ENCODE data around the gene NRTN.

DNA sequence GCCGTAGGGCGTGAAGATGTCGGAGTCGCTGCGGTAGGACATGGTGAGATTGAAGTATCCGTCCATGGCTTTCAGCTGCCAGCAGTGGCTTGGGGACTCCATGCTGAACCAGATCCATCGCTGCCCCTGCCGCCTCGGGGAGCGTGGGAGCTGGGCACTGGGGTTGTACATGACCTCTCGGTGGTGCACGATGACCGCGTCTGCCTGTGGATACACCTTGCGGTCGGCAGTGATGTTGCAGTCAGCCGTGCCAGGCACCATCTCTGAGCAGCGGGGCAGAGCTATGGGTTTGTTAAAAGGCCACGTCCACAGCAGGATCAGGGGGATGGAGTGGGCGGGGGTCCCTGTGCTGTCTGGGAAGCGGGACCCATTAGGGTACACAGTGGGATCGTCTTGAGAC lies 27.2 kb downstream of the NRTN start:
- TF ChIP-seq HNF4G (IDR thresholded peaks at IDR 0.05) (no peak), YY1 (IDR thresholded peaks at IDR 0.05) (no peak), HNF4A (conservative IDR thresholded peaks at IDR 0.05) (no peak), JUND (IDR thresholded peaks at IDR 0.05) (no peak), RAD21 (IDR thresholded peaks at IDR 0.05) (no peak), SP1 (IDR thresholded peaks at IDR 0.05) (no peak), GABPA (IDR thresholded peaks at IDR 0.05 in 1 of 2, conservative IDR thresholded peaks at IDR 0.05 in 1 of 2) (no peak), FOXA2 (IDR thresholded peaks at IDR 0.05) (no peak), TAF1 (conservative IDR thresholded peaks at IDR 0.05) (no peak)
- TF ChIP-seq, protein P1, sequence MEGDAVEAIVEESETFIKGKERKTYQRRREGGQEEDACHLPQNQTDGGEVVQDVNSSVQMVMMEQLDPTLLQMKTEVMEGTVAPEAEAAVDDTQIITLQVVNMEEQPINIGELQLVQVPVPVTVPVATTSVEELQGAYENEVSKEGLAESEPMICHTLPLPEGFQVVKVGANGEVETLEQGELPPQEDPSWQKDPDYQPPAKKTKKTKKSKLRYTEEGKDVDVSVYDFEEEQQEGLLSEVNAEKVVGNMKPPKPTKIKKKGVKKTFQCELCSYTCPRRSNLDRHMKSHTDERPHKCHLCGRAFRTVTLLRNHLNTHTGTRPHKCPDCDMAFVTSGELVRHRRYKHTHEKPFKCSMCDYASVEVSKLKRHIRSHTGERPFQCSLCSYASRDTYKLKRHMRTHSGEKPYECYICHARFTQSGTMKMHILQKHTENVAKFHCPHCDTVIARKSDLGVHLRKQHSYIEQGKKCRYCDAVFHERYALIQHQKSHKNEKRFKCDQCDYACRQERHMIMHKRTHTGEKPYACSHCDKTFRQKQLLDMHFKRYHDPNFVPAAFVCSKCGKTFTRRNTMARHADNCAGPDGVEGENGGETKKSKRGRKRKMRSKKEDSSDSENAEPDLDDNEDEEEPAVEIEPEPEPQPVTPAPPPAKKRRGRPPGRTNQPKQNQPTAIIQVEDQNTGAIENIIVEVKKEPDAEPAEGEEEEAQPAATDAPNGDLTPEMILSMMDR (IDR thresholded peaks at IDR 0.05; ENCODE audit: low read depth, low read length, missing input control) = no peak
- TF ChIP-seq, protein P2, sequence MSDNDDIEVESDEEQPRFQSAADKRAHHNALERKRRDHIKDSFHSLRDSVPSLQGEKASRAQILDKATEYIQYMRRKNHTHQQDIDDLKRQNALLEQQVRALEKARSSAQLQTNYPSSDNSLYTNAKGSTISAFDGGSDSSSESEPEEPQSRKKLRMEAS (IDR thresholded peaks at IDR 0.05) = no peak
- TF ChIP-seq, protein P3, sequence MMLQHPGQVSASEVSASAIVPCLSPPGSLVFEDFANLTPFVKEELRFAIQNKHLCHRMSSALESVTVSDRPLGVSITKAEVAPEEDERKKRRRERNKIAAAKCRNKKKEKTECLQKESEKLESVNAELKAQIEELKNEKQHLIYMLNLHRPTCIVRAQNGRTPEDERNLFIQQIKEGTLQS (IDR thresholded peaks at IDR 0.05) = no peak
- TF ChIP-seq, protein P4, sequence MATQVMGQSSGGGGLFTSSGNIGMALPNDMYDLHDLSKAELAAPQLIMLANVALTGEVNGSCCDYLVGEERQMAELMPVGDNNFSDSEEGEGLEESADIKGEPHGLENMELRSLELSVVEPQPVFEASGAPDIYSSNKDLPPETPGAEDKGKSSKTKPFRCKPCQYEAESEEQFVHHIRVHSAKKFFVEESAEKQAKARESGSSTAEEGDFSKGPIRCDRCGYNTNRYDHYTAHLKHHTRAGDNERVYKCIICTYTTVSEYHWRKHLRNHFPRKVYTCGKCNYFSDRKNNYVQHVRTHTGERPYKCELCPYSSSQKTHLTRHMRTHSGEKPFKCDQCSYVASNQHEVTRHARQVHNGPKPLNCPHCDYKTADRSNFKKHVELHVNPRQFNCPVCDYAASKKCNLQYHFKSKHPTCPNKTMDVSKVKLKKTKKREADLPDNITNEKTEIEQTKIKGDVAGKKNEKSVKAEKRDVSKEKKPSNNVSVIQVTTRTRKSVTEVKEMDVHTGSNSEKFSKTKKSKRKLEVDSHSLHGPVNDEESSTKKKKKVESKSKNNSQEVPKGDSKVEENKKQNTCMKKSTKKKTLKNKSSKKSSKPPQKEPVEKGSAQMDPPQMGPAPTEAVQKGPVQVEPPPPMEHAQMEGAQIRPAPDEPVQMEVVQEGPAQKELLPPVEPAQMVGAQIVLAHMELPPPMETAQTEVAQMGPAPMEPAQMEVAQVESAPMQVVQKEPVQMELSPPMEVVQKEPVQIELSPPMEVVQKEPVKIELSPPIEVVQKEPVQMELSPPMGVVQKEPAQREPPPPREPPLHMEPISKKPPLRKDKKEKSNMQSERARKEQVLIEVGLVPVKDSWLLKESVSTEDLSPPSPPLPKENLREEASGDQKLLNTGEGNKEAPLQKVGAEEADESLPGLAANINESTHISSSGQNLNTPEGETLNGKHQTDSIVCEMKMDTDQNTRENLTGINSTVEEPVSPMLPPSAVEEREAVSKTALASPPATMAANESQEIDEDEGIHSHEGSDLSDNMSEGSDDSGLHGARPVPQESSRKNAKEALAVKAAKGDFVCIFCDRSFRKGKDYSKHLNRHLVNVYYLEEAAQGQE (IDR thresholded peaks at IDR 0.05) = no peak
- TF ChIP-seq, protein P5, sequence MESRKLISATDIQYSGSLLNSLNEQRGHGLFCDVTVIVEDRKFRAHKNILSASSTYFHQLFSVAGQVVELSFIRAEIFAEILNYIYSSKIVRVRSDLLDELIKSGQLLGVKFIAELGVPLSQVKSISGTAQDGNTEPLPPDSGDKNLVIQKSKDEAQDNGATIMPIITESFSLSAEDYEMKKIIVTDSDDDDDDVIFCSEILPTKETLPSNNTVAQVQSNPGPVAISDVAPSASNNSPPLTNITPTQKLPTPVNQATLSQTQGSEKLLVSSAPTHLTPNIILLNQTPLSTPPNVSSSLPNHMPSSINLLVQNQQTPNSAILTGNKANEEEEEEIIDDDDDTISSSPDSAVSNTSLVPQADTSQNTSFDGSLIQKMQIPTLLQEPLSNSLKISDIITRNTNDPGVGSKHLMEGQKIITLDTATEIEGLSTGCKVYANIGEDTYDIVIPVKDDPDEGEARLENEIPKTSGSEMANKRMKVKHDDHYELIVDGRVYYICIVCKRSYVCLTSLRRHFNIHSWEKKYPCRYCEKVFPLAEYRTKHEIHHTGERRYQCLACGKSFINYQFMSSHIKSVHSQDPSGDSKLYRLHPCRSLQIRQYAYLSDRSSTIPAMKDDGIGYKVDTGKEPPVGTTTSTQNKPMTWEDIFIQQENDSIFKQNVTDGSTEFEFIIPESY (IDR thresholded peaks at IDR 0.05) = no peak

Measured in liver (tissue), 3 donors.